ENCODE measurements around the gene EMILIN3. TPM values are rescaled to one million over a fixed set of nuclear protein-coding genes. Genes with fewer than 3 reads are reported as not detected.

Gene EMILIN3
- total and polyA plus RNA-seq, 2 of the 4 experiments (the other 2 are of a cell fraction): under 0.01 to 0.07 TPM

GRCh38 chr20:41382791-41383305 is 16.2 kb upstream of the EMILIN3 start:
- Histone ChIP-seq H3K36me3 (ENCODE audit: control insufficient read depth, insufficient read depth, low read length) (no peaks in the 10 kb centered on the region), H3K79me1 (ENCODE audit: low read depth in 1 of 2, low read length in 2 of 2) (no peaks in the 10 kb centered on the region), H2AK9ac (replicated peaks; ENCODE audit: low read depth, low read length, poor library complexity) (peak overlapping the region; percentile 61), H2AK5ac (ENCODE audit: low read depth, low read length) (no peak overlapping the region), H3K4me3 (ENCODE audit: insufficient read depth, low read depth, low read length) (no peak overlapping the region), H3K18ac (ENCODE audit: low read depth, low read length) (no peak overlapping the region), H2BK120ac (ENCODE audit: low read depth, low read length) (no peak overlapping the region), H2BK5ac (ENCODE audit: low read depth, low read length, poor library complexity, severe bottlenecking) (no peak overlapping the region), H3K14ac (replicated peaks; ENCODE audit: low read depth, low read length) (no peak overlapping the region), H3K9ac (ENCODE audit: low read depth, low read length) (no peak overlapping the region), H3K4me1 (ENCODE audit: control insufficient read depth, insufficient read depth, low read length) (no peaks in the 10 kb centered on the region), H4K5ac (ENCODE audit: low read depth, low read length) (no peak overlapping the region), H3K4ac (ENCODE audit: low read depth, low read length) (no peak overlapping the region), H3K9me1 (ENCODE audit: insufficient read depth, low read length) (no peaks in the 10 kb centered on the region), H4K20me1 (ENCODE audit: insufficient read depth, low read length) (no peaks in the 10 kb centered on the region), H3K27me3 (ENCODE audit: control insufficient read depth, insufficient read depth, low read length) (peaks cover 20% of the 10 kb centered on the region), H3K23ac (ENCODE audit: low read depth, low read length) (no peak overlapping the region), H3K56ac (ENCODE audit: extremely low read depth, insufficient read depth, low read length) (no peak overlapping the region), H3K4me2 (ENCODE audit: low read depth, low read length) (no peak overlapping the region), H3K9me3 (ENCODE audit: control insufficient read depth, insufficient read depth, low read length) (no peaks in the 10 kb centered on the region), H2AFZ (replicated peaks; ENCODE audit: low read length, poor library complexity) (no peak overlapping the region), H2BK20ac (ENCODE audit: low read depth, low read length) (no peak overlapping the region), H4K91ac (ENCODE audit: insufficient read depth, low read depth, low read length) (no peak overlapping the region), H4K8ac (ENCODE audit: low read depth in 2 of 2, low read length in 2 of 2) (no peak overlapping the region), H2BK15ac (ENCODE audit: low read depth, low read length) (no peak overlapping the region), H3K27ac (ENCODE audit: insufficient read depth, low read length) (no peak overlapping the region)
- dilution Hi-C loops (cut with HindIII; ENCODE audit: low sequenced_read_pairs, unreplicated experiment): no loop called here
- BruUV-seq (replicated peaks): no TSS peak
- in situ Hi-C loops (cut with MboI; ENCODE audit: low sequenced_read_pairs): no loop called here
- TF ChIP-seq ELK1 (IDR thresholded peaks at IDR 0.05; ENCODE audit: borderline replicate concordance, low read depth, low read length) (no peak), NFE2L2 (IDR thresholded peaks at IDR 0.05; ENCODE audit: low read depth, low read length) (no peak), FOS (IDR thresholded peaks at IDR 0.05; ENCODE audit: low read depth, low read length) (no peak), CHD1 (IDR thresholded peaks at IDR 0.05; ENCODE audit: low read depth, low read length) (no peak), BHLHE40 (IDR thresholded peaks at IDR 0.05; ENCODE audit: low read depth, low read length) (no peak), MAZ (IDR thresholded peaks at IDR 0.05; ENCODE audit: borderline replicate concordance, low read depth, low read length) (no peak), MXI1 (IDR thresholded peaks at IDR 0.05; ENCODE audit: borderline replicate concordance, low read depth, low read length) (no peak), CEBPB (IDR thresholded peaks at IDR 0.05; ENCODE audit: low read depth, low read length) (no peak), MAFK (IDR thresholded peaks at IDR 0.05; ENCODE audit: low read depth, low read length) (no peak), POLR2A (IDR thresholded peaks at IDR 0.05; ENCODE audit: low read depth, low read length) (no peak), RFX5 (IDR thresholded peaks at IDR 0.05; ENCODE audit: low read depth, low read length) (no peak), CTCF (conservative IDR thresholded peaks at IDR 0.05; ENCODE audit: low read depth, low read length) (no peak), SMC3 (IDR thresholded peaks at IDR 0.05; ENCODE audit: low read depth, low read length) (no peak), USF2 (IDR thresholded peaks at IDR 0.05; ENCODE audit: low read depth, low read length) (no peak), RCOR1 (IDR thresholded peaks at IDR 0.05; ENCODE audit: insufficient replicate concordance, low read length) (no peak), RAD21 (IDR thresholded peaks at IDR 0.05; ENCODE audit: low read length) (no peak)
- intact Hi-C loops (cut with micrococcal nuclease): no loop called here
- WGBS, 2 experiments (ENCODE audit: extremely low coverage in 2 of 2, insufficient read length in 1 of 2): no CpG with 5 or more reads among the region's 7 CpGs
- DNase-seq (no peak), ATAC-seq (ENCODE audit: low read depth) (no peak)
- POLR2A ChIA-PET (ENCODE audit: unreplicated experiment): no interaction called here
- CTCF ChIA-PET: no interaction called here

Measured in IMR-90 (cell line).